GM19395 (cell line): ENCODE data around the gene PNPLA5.

Experiments used
- ATAC-seq: cut with Tn5 transposase; IDR thresholded peaks from one replicate; pipeline ENCODE4 v1.9.1; 2021; ENCODE audit warnings: mild to moderate bottlenecking, moderate library complexity; ENCODE audit not compliant: unreplicated experiment

PNPLA5 gene

DNA sequence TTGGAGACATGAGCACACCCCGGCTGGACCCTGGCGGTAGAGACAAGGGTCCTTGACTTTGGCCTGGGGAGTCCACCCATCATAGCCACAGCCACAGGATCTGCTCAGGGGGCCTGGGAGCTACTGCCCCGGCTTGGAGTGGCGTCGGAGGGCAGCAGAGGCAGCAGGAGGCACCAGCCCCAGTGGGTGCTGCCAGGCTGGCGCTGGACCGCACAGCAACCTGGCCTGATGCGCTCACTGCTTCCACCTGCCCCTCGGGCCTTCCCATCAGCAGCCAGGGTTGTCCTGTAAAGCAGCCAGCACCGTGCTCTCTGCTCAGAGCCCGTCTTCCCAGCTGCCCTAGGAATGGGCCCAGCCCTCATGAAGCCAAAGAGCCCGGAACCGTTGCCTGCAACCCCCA is 51.4 kb downstream of the PNPLA5 start:
- no peak for ATAC-seq

- ATAC-seq, result no peak
These were observed 52.0 kb downstream of the PNPLA5 start for GRCh38 chr22:43839781-43840180.

GRCh38 chr22:43838571-43839307 is 53.1 kb downstream of the PNPLA5 start:
- no peak for ATAC-seq

DNA sequence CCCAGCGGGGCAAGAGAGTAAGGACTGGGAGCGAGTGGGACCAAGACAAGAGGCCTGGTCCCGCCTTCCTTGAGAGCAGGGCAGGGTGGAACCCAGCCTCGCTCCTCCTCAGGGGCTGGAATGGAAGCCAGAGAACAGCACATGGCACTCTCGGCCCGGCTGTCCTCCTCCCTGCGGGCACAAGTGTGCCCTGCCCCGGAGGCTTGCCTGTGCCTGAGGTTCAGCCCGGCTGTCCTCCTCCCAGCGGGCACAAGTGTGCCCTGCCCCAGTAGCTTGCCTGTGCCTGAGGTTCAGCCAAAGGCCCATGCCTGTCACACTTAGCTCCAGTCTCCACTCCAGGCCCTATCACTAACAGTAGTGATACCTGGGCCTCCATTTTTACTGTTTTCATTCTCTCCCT is 53.7 kb downstream of the PNPLA5 start:
- ATAC-seq, result no peak

DNA sequence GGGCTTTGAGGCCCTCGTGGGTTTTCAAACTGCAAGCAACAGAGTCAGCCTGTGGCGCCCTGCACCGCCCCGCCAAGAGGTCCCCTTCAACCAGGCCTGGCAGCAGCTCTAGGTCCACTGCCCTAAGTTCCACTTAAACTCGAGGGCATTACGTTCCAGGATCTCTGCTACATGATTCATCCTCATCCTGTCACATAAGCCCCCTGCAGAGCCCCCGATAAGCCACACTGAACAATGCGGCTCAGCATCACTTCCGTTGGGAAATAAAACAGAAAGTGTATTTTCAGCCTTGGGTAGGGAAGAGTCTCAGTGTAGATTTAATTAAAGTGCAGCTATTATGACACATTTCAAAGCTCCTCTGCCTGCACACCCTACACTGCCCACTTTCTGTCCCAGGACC is 54.1 kb downstream of the PNPLA5 start:
- no peak for ATAC-seq

- ATAC-seq, result no peak
These were observed 56.1 kb downstream of the PNPLA5 start for GRCh38 chr22:43835736-43836135.

GRCh38 chr22:43835166-43835565 is 56.6 kb downstream of the PNPLA5 start:
- no peak for ATAC-seq

- no peak for ATAC-seq
These were observed 58.2 kb downstream of the PNPLA5 start for GRCh38 chr22:43833286-43834240.

DNA sequence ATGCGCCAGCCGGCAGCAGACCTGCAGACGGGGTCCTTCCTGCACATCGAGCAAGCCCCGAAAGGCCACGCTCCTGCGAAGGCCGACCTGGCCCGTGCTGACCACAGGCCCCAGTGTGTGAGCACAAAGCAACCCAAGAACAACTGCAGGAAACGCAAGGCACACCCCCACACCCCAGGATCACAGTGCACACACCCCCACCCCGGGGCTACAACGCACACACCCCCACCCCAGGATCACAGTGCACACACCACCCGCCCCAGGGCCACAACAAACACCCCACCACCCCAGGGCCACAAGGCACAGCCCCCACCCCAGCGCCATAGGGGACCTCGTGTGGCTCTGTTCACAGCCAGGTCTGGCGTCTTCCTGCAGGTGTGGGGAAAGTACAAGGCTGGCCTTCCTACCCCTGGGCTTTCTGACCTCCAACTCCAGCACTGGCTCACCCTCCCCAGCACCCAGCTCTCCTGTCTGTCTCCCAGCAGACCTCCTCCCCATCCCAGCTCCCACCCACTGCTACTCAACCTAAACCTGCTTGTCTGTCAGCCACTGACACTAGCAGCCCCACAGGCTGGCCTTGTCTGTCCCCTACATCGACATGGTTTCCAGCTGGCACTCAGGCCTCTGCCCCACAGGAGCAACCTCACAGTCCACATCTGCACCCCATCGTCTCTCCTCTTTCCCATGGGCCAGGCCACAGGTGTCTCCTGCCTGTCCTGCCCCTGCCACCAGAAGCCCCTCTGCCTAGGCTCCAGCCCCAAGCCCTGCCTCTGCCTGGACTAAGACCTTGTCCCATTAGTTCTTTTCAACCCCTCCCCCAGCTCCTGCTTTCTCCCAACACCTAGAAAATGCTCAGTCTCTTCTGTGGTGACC is 59.2 kb downstream of the PNPLA5 start:
- no peak for ATAC-seq

- ATAC-seq, result no peak
These were observed 60.0 kb downstream of the PNPLA5 start for GRCh38 chr22:43831561-43832392.

DNA sequence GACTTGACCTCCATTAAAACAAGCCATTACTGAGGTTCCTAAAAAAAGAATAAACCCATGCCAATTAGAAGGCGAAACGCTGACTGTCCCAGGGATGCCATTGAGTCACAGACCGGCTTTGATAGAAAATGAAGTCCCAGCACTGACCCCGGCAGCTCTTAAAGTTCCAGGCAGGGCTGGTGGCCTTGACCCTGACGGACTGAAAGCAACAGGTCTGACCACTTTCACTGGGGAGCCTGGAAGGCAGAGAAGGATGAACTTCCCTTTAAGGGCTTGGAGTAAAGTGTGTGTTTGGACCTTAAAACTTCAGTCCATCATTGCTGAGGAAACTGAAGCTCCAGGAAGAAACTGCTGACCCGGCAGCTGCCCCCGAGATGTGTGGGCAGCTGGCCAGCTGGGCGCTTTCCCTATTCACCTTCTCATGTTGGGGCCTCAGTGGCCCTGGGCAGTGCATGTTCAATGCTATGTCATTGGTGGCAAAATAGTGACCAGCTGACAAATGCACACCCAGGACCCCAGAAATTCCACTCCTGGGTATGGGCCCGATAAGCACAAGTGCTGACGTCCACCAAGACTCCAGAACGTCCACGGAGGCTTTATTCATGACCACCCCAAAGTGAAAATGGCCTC is 60.8 kb downstream of the PNPLA5 start:
- ATAC-seq, result no peak

GRCh38 chr22:43829904-43830851 is 61.6 kb downstream of the PNPLA5 start:
- no peak for ATAC-seq
